Measurements from ENCODE around the gene RNF26. TPM values are rescaled to one million over a fixed set of nuclear protein-coding genes. Genes with fewer than 3 reads are reported as not detected.

Gene RNF26
- total and polyA plus RNA-seq, 2 of the 13 experiments (the other 11 are each of a cell fraction or from before 2014, with no cell fraction given) = 11.9 to 26.3 TPM

GRCh38 chr11:119317592-119318239 is 16.6 kb upstream of the RNF26 start (continued):
- TF ChIP-seq THRA (CRISPR knock-in tag; IDR thresholded peaks at IDR 0.05; ENCODE audit: borderline replicate concordance) (no peak), CEBPG (CRISPR knock-in tag; IDR thresholded peaks at IDR 0.05) (peak; percentile 65), RBM39 (IDR thresholded peaks at IDR 0.05; ENCODE audit: low read depth, low read length, poor library complexity, severe bottlenecking) (no peak), E2F2 (CRISPR knock-in tag; IDR thresholded peaks at IDR 0.05; ENCODE audit: borderline replicate concordance) (no peak), HNRNPLL (IDR thresholded peaks at IDR 0.05; ENCODE audit: low read depth, low read length, poor library complexity, severe bottlenecking) (no peak), ZBTB34 (CRISPR knock-in tag; IDR thresholded peaks at IDR 0.05) (no peak), ZNF772 (CRISPR knock-in tag; IDR thresholded peaks at IDR 0.05) (0 out of 2 replicates have a peak, but pooled peaks have one; percentile 4), TAF15 (IDR thresholded peaks at IDR 0.05; ENCODE audit: low read depth, low read length, poor library complexity, severe bottlenecking) (no peak), TEF (CRISPR knock-in tag; IDR thresholded peaks at IDR 0.05) (no peak), CEBPB (IDR thresholded peaks at IDR 0.05; ENCODE audit: borderline replicate concordance, low read depth, low read length) (peak; percentile 58; the same call in 1 of the 2 replicates), NFYB (CRISPR knock-in tag; IDR thresholded peaks at IDR 0.05) (no peak), MAFG (CRISPR knock-in tag; IDR thresholded peaks at IDR 0.05) (no peak), ZNF598 (CRISPR knock-in tag; IDR thresholded peaks at IDR 0.05; ENCODE audit: borderline replicate concordance) (no peak), FOXP4 (CRISPR knock-in tag; IDR thresholded peaks at IDR 0.05) (no peak), ZFX (CRISPR knock-in tag; IDR thresholded peaks at IDR 0.05; ENCODE audit: low read depth) (peak; percentile 46), ZNF34 (CRISPR knock-in tag; IDR thresholded peaks at IDR 0.05; ENCODE audit: borderline replicate concordance) (no peak), GTF2F1 (IDR thresholded peaks at IDR 0.05; ENCODE audit: low read length) (no peak), ISL2 (CRISPR knock-in tag; IDR thresholded peaks at IDR 0.05) (no peak), ATF7 (IDR thresholded peaks at IDR 0.05) (no peak), ATF7 (CRISPR knock-in tag; IDR thresholded peaks at IDR 0.05) (no peak), ZSCAN21 (CRISPR knock-in tag; IDR thresholded peaks at IDR 0.05; ENCODE audit: borderline replicate concordance) (0 out of 2 replicates have a peak, but pooled peaks have one; percentile 3), ARNTL (CRISPR knock-in tag; IDR thresholded peaks at IDR 0.05) (peak; percentile 9; the same call in 1 of the 2 replicates), ZNF878 (CRISPR knock-in tag; IDR thresholded peaks at IDR 0.05) (no peak), SPEN (CRISPR knock-in tag; IDR thresholded peaks at IDR 0.05; ENCODE audit: low read depth) (no peak)
